HG03432 (cell line): ENCODE measurements around the gene ADSL.
"Not testable (repeated sequence)": the region's sequence is repeated elsewhere in the genome, so short reads cannot be mapped to it uniquely, and the experiment has no call there.

ENCODE experiments used
- ATAC-seq: cut with Tn5 transposase; IDR thresholded peaks from one replicate; pipeline ENCODE4 v1.9.1; 2021; ENCODE audit warnings: mild to moderate bottlenecking, moderate library complexity; ENCODE audit not compliant: unreplicated experiment

The ADSL gene

DNA sequence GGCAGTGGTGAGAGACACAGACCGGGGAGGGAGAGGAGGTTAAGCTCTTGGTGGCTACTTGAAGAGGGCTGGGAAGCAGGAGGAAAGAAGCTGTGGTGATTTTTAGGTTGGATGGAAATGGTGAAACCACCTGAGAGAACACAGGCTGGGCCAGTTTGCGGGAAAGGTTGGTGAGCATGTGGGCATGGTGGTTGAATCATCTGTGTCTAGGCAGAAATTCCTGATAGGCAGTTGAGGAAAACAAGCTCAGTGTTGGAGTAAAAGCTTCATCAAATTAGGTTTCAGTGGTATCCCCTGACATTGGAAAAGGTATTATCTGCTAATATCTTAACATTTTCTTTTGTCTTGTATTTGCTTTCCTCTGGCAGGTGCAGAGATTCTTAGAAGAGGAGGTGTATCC lies 19.8 kb downstream of the ADSL start:
- no peak for ATAC-seq

DNA sequence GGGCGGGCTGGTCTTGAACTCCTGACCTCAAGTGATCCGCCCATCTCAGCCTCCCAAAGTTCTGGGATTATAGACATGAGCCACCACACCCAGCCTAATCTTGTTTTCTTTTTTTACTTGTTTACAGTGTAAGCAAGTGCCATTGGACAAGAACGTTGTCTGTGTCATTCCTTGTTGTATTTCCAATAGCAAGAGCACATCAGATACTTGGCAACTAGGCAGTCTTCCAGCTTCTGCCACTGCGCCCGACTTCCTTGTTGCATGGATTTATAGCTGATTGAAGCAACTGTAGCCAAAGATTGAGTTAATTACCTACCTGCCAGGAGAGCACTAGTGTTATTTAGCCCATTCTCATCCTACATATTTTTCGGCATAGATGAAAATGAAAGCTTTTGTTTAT lies 21.0 kb downstream of the ADSL start:
- no peak for ATAC-seq

DNA sequence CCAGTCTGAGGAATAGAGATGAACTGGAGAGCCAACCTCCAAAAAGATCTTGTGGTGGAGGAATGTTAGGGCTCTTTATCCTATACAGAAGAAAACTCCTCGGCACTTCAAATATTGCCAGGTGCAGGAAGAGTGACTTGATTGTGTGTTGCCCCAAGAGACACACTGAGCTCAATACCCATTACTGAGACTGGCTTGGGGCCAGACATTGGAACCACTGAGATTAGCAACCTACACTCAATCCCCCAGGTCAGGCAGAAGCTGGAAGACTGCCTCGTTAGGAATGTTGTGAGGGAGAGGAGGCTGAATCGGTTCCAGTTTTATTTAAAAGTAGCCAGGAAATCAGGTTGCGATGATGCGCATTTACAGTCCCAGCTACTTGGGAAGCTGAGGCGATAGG lies 21.7 kb downstream of the ADSL start:
- no peak for ATAC-seq

DNA sequence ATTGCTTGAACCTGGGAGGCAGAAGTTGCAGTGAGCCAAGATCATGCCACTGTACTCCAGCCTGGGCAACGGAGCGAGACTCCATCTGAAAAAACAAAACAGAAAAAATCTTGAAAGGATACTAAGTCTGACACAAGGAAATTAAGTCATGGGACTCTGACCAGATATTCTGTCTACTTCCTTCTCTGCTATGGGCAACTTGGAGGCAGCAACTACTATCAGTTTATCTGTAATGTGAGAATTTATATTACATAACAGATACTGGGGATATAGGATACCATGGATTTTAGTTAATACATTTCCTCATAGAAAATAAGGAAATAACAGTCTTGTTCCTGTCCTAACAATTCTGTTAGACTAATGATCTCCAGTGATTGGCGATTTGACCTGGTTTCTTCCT lies 22.5 kb downstream of the ADSL start:
- no peak for ATAC-seq

DNA sequence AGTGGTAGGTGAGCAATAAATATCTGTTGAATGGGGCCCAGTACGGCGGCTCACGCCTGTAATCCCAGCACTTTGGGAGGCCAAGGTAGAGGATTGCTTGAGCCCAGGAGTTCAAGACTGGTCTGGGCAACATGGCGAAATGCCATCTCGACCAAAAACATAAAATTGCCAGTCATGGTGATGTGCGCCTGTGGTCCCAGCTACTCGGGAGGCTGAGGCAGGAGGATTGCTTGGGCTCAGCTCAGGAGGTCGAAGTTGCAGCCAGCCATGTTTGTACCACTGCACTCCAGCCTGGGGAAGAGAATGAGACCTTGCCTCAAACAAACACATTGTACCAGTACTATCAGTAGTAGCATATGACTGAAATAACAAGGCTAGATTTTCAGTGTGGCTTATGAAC lies 28.3 kb downstream of the ADSL start:
- no peak for ATAC-seq

DNA sequence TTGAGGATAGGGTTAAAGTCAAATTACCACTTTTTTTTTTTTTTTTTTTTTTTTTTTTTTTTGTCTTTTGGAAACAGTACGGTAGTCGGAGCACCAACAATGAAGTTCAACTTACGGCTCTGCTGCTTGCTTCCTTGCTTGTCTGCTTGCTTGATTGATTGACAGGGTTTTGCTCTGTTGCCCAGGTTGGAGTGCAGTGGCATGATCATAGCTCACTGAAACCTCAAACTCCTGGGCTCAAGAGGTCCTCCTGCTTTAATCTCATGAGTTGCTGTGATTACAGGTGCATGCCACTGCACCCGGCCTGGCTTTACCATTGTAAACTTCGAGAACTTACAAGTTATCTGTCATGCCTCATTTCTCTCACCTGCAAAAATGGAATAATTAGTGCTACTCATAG lies 29.8 kb downstream of the ADSL start:
- no peak for ATAC-seq

DNA sequence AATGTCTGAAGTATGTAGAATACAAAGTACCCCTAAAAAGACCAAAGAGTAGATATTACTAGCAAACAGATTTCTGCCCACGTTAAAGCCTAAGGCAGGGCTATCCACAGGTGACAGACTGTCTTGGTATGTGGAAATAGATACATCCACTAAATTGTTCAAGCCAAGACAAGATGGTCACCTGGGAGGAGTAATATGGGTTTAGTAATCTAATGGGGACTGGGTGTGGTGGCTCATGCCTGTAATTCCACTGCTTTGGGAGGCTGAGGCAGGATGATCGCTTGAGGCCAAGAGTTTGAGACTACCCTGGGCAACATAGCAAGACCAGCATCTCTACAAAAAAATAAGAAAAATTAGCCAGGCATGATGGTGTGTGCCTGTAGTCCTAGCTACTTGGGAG lies 31.6 kb downstream of the ADSL start:
- ATAC-seq, result no peak

DNA sequence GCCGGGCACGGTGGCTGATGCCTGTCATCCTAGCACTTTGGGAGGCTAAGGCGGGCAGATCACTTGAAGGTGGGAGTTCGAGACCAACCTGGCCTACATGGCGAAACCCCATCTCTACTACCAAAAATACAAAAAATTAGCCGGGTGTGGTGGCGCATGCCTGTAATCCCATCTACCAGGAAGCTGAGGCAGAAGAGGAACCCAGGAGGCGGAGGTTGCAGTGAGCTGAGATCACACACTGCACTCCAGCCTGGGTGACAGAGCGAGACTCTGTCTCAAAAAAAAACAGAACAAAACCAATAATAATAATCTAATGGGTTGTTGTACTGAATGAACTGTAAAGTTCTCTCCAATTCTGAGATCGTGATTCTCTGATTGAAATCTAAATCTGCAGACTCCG lies 32.1 kb downstream of the ADSL start:
- not testable (repeated sequence) for ATAC-seq

DNA sequence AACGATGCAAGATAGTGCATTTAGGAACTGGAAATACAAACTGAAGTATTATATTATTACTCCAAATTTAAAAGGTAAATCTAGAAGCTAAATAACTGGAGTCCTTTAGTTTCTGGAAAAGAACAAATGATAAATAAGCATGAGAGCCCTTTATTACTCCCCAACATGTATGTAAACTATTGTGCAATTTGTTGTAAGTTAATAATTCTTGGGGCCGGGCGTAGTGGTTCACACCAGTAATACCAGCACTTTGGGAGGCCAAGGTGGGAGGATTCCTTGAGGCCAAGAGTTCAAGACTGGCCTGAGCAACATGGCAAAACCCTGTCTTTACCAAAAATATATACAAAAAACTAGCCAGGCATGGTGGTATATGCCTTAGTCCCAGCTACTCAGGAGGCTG lies 35.2 kb downstream of the ADSL start:
- no peak for ATAC-seq

DNA sequence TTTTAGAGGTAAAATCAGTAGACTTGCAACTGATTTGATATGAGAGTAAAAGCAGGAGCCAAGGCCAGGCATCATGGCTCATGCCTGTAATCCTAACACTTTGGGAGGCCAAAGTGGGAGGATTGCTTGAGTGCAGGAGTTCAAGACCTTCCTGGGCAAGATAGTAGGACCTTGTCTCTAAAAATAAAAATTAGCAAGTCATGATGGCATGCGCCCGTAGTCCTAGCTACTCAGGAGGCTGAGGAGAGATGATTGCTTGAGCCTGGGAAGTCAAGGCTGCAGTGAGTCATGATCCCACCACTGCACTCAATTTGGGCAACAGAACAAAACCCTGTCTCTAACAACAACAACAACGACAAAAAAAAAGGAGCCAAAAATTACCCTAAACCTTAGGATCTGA lies 37.6 kb downstream of the ADSL start:
- ATAC-seq, result no peak

DNA sequence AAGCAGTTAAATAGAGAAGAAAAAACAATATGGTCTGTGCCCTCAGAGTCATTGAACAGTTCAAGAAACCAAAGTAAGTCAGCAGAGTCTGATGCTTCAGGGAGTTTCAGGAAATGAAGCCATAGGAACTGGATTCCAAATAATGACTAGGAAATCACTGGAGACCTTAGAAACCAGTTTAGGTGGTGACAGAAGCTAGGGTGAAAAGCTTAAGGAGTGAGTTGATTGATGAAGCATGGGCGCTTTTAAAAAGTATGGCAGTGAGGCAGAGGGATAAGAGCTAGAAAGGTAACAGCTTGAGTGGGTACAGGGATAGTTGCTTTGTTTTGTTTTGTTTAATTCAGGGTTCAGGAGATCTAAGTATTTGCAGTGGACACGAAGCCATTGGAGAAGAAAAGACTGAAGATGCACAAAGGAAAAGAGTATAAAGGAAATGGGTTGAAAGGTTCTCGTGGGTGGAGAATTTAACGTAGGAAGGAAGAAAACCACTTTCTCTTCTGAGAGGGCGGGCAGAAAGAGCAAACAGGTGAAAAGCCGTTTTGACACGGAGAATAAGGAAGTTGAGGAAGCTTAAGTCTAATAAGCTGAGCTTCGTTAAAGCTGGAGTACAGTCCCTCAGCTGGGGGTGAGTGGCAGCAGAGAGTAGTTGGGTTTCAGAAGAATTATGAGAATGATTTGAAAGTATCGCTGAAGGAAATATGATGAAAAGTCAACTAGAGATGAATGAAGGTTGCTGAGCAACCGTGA lies 38.9 kb downstream of the ADSL start:
- no peak for ATAC-seq

DNA sequence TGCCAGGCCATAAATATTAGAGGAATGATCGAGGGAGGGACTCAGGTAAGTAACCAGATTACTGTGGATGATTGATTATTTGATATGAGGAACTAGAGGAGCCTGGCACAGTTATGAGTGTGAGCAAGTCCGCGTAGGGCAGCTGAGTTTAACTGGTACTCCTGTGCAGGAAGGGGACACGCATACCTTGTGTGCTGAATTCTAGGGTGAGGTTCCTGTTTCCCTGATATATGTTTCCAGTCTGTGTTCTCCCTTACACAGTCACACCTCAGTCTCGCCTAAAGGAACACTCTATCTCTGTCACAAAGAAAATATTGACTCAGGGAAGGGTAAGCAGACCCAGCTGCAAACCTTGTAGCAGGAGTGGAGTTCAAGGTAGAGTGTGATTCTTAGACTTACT lies 41.4 kb downstream of the ADSL start:
- ATAC-seq, result no peak

DNA sequence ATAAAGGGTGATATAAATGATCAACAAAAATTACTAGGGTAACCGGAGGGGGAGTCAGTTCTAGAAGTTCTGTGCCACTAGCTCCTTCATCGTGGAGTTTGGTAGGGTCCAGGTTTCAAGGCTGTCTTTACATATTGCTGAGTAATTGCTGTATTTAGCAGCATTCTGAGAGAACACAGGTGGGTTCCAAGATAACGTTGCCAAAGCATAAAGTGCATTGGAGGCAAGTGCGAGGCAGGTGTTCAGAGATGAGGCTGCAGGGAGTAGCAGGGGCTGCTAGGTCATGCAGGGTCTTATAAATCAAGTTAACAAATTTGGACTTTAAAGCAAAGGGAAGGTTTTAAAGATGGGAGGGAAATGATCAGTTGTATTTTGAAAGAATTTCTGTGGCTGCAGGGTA lies 41.9 kb downstream of the ADSL start:
- ATAC-seq, result no peak

DNA sequence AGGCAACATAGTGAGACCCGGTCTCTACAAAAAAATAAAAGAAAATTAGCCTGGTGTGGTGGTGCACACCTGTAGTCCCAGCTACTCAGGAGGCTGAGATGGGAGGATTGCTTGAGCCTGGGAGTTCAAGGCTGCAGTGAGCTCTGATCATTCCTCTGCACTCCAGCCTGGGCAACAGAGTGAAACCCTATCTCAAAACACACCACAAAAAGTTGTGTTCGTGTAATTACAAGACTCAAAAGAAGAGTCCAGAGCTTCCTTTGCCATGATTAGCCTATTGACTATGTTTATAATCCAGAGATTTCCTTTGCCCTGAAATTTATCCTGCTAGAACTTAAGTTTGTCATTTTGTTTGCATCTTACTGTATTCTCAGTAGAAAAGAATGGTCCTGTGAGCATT lies 45.1 kb downstream of the ADSL start:
- no peak for ATAC-seq

DNA sequence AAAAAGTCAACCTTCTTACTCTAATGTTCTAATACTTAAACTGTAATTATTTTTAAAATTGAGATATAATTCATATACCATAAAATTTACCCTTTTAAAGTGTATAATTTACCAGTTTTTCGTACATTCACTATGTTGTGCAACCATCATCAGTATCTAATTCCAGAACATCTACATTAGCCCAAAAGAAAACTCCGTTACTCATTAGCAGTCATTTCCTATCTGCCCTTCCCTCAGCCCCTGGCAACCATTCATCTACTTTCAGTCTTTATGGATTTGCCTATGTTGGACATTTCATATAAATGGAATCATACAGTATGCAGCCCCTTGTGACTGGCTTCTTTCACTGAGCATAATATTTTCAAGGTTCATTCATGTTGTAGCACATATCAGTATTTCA lies 46.3 kb downstream of the ADSL start:
- no peak for ATAC-seq

DNA sequence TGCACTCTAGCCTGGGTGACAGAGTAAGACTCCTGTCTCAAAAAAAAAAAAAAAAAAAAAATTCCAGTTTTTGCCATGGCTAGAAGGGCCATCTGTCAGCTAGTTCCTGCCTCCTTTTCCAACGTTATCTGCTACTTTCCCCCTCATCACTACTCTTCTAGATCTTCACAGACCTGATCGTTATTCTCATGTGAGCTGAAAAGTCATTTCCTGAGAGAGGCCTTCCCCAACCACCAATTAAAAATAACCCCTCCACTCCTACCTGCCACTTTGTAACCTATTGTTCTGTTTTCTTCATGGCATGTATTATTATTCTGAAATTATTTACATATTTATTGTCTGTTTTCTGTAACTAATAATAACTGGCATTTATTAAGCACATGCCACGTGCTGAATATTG lies 48.3 kb downstream of the ADSL start:
- no peak for ATAC-seq

DNA sequence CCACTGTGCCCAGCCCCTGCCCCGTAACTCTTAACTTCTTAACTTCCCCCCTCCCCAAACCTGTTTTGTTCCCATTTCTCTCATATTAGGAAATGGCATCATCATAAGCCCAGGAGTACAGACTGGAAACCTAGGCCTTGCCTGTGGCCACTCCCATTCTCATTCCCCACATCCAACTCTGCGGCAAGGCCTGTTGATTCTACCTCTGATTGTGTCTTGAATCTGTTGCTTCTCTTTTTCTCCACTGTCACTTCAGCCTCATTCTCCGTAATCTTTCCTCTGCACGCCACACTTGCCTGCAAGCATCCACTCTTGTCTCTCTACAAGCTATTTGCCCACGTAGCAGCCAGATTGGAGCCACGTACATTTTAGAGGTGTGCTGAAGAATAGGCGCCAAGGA lies 49.3 kb downstream of the ADSL start:
- no peak for ATAC-seq

DNA sequence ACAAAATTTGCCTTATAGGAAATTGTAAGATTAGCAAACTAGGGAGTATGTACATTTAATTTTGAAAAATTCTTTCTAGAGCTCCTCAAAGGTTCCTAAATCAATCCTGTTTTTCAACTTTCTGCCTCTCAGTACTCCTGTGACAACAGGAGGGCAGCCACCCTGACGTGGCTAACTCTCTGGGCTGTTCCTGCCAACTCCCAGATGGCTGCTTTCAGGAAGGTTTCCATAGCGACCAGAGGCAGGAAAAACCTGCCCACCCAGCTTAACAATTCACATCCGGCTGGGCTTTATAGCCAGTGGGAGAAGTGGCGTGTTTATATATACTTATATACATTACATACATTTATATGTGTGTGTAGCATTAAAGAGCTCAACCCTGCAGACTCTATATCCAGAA lies 50.6 kb downstream of the ADSL start:
- no peak for ATAC-seq

DNA sequence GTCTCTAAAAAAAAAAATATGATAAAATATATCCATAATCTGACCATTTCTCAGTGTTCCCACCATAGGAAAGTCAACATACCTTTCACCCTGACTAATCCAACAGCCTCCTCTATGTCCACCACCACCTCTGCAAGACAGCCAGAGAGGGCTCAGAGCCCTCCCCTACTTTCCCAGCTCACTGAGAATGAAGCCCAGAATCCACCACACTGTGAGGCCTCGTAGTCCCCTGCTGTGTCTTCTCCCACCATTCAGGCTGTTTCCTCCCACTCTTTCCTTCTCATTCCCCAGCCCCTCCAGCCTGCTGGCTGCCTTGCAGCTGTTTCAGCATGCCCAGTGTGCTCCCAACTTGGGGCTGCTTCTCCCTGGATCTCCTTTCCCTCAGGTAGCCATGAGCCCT lies 51.1 kb downstream of the ADSL start:
- no peak for ATAC-seq

DNA sequence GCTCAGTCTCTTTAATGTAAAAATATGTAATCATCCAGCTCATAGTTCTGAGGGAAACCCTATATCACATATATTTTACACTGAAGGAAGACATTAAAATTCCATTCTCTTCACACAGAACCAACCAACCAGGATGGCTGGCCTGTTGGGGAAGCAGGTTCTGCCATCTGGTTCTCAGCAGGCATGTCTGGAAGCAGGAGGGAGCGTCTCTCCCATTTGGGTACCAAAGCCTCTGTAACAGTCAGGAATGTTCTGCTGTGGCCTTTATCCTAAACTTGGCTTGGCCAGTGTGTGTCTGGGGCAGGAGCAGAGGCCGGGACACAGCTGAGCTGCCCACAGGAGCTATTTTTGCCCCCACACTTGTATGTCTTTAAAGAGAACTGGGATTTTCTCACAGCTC lies 53.3 kb downstream of the ADSL start:
- ATAC-seq, result no peak

DNA sequence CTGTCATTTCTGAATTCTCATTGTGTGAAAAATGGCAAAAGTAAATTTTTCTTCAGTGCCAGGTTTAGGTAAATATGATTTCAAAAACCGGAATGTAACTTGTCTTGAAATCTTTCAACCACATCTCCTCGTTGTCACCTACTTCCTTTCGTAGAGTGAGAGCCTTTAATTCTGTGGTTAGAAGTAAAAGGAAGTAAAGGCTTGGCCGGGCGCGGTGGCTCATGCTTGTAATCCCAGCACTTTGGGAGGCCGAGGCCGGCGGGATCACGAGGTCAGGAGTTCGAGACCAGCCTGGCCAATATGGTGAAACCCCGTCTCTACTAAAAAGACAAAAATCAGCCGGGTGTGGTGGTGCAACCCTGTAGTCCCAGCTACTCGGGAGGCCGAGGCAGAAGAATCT lies 53.9 kb downstream of the ADSL start:
- no peak for ATAC-seq

DNA sequence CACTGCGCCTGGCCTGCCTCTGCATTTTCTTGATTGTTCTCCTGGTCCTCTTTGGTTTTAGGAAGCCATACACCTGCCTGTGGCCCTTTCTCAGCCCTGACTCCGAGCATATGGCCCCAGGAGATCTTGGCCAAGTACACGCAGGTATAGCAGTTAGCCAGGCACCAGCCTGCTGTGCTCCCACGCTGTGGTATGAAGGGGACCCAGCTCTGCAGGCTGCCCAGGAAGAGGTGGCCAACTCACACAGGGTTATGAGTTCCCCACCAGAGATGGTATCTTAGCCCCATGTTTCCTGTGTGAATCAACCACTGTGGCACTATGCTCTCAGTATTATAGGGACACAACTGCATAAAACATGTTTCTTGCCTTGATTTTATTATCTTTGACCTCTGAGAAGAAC lies 55.2 kb downstream of the ADSL start:
- no peak for ATAC-seq

DNA sequence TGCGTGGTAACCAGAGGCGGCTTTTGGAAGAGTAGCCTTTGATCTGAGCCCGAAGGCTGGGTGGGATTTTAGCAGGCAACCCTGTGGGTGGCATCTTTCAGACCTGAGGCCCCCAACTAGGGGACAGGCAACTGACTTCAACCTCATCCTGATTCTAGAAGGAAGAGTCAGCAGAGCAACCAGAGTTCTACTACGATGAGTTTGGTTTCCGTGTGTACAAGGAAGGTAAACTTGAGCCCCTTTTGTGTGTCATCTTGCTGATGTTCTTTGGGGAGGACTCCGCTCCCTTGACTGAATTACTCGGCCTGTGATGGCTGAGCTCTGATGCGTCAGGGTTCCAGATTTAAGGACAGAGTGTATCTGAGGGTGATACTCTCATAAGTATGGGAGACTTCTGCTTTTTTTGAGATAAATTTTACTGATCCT lies 55.7 kb downstream of the ADSL start:
- ATAC-seq, result no peak
